Right renal cortex interstitium (tissue), 3 donors: Measurements from ENCODE around the gene PYCARD. TPM values are rescaled to one million over a fixed set of nuclear protein-coding genes. Genes with fewer than 3 reads are reported as not detected.
"Not testable (repeated sequence)": the region's sequence is repeated elsewhere in the genome, so short reads cannot be mapped to it uniquely, and the experiment has no call there.

ENCODE experiments used
- DNase-seq, 3 donors: peaks; one replicate each; pipeline ENCODE4 v3.0.0-alpha.2; 2013; ENCODE audit warnings: low read depth in 3 of 3, low spot score in 2 of 3
- polyA plus RNA-seq, 3 donors: library from polyadenylated mRNA; unstranded; fragments of 120-200 nt; gene quantifications; one replicate each; pipeline ENCODE4 v1.2.1, GENCODE V29; 2013; ENCODE audit not compliant: insufficient read length in 3 of 3

PYCARD gene
- polyA plus RNA-seq = 10 to 100 TPM in 1 of 3 donors, 1 to 10 TPM in 2; 8.1 to 10.7 (median 9.4) TPM

DNA sequence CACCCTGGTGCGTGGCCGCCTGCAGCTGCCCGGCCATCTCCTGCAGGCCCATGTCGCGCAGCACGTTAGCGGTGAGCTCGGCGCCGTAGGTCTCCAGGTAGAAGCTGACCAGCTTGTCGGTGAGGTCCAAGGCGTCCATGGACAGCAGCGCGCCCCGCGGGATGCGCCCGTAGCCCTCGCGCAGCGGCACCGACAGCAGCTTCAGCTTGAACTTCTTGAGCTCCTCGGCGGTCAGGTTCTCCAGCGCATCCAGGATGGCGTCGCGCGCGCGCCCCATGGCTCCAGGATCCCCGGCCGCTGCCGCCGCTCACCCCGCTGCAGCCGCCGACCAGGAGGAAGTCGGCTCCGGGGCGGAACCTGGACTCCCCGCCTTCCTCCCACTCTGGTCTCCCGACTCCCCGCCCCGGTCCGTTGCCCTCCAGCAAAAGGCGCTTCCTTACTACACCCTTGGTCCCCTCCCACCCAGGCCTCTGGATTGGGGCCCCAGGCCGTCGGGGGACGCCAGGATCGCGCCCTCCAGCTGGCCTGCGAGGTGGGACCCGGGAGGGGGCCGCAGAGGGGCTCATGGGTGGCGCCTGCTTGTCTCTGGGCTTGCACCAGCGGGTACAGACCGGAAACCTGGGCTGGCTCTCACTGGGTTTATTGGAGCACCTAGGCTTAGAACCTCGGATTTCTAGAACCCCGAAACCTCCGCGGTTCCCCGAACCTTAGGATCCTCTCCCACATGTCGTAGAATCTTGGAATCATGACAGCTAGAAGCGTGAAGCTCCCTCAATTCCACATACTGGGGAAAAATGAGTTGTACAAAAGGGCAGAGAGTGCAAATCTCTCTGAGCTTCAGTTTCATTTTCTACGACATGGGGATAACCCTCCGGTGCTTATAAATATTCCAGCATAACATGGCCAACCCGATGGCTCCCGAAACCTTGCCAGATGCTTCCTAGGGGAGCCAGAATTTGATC is at the start of gene PYCARD:
Gene PYCARD, minus strand, starts transcription at position 347 of the 962 bp plus-strand sequence. Its CDS starts 70 bp downstream, at position 277.
- no peak for DNase-seq

DNA sequence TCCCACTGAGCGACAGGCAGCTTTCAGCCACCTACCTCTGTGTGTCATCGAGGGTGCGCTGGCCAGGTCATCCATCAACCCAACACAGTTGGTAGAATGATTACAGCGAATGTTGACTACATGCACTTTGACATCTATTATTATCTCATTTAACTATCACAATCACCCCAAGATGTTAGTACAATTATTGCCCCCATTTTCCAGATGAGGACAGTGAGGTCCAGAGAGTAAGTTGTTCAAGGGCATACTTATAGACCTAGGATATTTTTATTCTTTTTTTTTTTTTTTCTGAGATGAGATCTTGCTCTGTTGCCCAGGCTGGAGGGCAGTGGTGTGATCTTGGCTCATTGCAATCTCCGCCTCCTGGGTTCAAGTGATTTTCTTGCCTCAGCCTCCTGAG is 48.9 kb upstream of the PYCARD start:
- DNase-seq = no peak

GRCh38 chr16:31250782-31251384 is 48.3 kb upstream of the PYCARD start:
- DNase-seq = no peak

DNA sequence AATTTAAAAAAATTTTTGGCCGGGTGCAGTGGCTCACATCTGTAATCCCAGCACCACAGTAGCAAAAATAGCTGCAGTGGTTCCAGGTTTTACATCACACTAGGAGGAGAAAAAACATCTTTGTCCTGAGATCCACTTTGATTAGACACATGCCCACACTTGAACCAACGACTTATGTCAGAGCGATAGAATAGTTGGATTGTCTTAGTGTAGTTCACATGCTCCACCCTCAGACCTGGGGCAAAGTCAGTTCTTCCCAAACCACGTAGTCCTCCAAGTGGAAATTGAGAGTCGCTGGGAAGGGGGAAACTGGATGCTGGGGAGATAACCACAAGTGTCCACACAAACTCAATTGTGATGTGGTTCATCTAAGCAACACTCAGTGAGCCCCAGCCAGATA is 45.8 kb upstream of the PYCARD start:
- DNase-seq = no peak

- no peak for DNase-seq
Measured at GRCh38 chr16:31246296-31246695, 43.7 kb upstream of the PYCARD start.

DNA sequence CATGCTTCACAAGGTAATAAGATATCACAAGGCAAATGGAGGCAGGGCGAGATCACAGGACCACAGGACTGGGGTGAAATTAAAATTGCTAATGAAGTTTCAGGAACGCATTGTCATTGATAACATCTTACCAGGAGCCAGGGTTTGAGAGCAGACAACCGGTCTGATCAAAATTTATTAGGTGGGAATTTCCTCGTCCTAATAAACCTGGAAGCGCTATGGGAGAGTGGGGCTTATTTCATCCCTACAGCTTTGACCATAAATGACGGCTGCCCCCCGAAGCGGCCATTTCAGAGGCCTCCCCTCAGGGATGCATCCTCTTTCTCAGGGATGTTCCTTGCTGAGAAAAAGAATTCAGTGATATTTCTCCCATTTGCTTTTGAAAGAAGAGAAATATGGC is 43.0 kb upstream of the PYCARD start:
- not testable (repeated sequence) for DNase-seq

- no peak for DNase-seq
Measured at GRCh38 chr16:31243734-31244670, 41.4 kb upstream of the PYCARD start.

GRCh38 chr16:31242206-31242605 is 39.6 kb upstream of the PYCARD start:
- DNase-seq = no peak

DNA sequence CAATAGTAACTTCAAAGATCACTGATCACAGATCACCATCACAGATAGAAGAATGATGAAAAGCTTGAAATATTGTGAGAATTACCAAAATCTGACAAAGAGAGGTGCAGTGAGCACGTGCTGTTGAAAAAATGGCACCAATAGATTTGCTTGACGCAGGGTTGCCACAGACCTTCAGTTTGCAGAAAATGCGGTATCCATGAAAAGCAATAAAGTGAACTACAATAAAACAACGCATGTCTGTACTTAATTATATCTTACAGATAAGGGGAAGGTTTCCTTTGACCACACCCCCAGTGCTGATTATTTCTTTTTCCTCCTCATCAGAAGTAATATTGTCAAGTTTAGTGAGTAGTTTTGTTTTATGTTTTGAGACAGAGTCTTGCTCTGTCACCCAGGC is 35.5 kb upstream of the PYCARD start:
- DNase-seq = no peak

- DNase-seq = no peak
Measured at GRCh38 chr16:31229501-31229900, 26.9 kb upstream of the PYCARD start.

DNA sequence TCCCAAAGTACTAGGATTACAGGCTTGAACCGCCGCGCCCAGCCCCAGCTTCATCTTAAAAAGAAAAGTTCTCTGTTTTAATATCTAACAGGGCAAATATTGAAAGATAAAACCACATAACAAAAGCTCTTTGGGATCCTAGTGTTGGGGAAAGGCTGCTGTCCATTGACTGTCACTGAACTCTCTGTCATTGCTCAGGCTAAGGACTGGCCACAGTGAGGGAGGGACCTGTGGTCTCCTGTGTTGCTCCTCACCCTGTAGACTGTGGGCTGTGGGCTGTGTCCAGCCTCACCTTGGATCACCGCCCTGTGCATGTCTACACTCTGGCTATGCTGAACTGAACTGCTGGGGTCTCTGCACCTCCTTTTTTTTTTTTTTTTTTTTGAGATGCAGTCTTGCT is 25.6 kb upstream of the PYCARD start:
- DNase-seq = no peak

- no peak for DNase-seq
Measured at GRCh38 chr16:31225193-31225592, 22.6 kb upstream of the PYCARD start.

DNA sequence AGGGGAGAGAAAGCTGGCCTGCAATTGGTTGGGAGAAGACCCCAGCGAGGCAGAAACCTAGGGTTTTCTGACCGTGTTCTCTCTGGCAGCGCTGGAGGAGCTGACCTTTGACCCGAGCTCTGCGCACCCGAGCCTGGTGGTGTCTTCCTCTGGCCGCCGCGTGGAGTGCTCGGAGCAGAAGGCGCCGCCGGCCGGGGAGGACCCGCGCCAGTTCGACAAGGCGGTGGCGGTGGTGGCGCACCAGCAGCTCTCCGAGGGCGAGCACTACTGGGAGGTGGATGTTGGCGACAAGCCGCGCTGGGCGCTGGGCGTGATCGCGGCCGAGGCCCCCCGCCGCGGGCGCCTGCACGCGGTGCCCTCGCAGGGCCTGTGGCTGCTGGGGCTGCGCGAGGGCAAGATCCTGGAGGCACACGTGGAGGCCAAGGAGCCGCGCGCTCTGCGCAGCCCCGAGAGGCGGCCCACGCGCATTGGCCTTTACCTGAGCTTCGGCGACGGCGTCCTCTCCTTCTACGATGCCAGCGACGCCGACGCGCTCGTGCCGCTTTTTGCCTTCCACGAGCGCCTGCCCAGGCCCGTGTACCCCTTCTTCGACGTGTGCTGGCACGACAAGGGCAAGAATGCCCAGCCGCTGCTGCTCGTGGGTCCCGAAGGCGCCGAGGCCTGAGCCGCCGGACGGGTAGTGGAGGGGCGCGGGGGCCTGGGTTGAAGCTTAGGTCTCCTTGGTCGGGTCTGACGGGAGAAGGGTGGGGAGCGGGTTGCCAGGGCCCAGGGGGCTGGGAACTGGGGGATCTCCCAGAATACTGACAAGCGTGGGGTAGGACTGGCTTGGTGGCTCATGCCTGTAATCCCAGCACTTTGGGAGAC is 21.8 kb upstream of the PYCARD start:
- no peak for DNase-seq

GRCh38 chr16:31223044-31223443 is 20.5 kb upstream of the PYCARD start:
- DNase-seq = no peak

- DNase-seq = no peak
Measured at GRCh38 chr16:31221357-31222160, 19.0 kb upstream of the PYCARD start.

DNA sequence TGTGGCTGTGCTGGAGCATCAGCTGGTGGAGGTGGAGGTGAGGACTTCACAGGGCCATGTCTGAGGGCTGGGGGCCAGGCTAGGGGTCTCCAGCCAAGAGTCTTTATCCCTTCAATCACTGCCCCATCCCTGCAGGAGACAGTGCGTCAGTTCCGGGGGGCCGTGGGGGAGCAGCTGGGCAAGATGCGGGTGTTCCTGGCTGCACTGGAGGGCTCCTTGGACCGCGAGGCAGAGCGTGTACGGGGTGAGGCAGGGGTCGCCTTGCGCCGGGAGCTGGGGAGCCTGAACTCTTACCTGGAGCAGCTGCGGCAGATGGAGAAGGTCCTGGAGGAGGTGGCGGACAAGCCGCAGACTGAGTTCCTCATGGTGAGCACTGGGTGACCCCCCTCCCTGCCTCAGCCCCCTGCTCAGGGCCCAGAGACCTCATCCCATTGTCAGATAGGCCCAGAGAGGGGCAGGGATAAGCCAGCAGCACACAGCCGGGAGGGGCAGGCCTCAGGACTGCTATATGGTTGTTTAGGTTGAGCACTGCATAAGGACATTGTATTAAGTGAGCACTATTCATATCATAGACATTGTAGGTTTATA is 16.7 kb upstream of the PYCARD start:
- DNase-seq = no peak

DNA sequence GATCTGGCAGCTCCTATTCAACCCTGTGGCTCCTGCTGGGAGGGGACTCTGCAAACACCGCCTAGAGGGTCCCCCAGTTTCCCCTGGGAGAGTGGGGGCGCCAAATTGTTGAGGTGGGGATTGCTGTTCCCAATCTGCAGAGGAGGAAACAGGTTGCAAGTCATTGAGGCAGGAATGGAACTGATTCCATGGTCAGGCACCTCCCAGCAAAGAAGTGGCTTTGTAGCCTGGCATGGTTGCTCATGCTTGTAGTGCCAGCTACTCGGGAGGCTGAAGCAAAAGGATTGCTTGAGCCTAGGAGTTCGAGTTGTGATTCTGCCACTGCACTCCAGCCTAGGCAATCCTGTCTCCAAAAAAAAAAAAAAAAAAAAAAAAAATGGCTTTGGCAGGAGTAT is 14.6 kb upstream of the PYCARD start:
- no peak for DNase-seq

DNA sequence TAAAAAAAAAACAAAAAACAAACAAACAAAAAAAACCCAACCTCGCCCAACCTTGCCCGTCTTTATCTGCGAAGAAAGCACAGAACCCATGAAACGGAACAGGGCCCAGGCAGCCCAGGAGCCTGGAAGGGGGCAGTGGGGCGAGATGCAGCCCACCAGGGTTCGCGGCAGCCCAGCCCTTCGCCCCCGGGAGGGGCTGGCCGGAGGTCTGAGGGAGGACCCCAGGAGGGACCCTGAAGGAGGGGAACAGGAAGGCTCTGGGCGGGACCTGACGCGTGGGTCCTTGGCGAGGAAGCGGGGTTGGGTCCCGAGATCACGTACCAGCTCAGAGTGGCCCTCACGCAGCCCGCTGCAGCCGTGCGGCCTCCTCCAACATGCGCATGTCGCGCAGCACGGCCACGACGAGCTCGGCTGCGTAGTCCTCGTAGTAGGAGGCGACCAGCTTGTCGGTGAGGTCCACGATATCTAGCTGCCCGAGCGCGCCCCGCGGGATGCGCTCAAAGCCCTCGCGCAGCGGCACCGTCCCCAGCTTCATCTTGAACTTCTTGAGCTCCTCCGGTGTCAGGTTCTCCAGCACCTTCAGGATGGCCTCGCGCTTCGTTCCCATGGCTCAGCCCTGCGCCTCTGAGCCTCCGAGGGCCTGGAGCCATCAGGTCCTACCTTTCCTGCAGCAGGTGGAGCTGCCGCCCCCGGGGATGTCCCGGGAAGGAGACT is 14.0 kb upstream of the PYCARD start, which contains the start of gene PYDC1:
Gene PYDC1, minus strand, starts transcription at position 714 of the 714 bp plus-strand sequence. Its CDS starts 107 bp downstream, at position 607.
- no peak for DNase-seq
